Stomach (tissue), 9 donors: ENCODE measurements around the gene LHFPL6. TPM values are rescaled to one million over a fixed set of nuclear protein-coding genes. Genes with fewer than 3 reads are reported as not detected.
A peak's percentile ranks its signal among the peaks of the same experiment; 100 is the strongest.

Source experiments
- DNase-seq, 2 donors: peaks; one replicate each; pipeline versions ENCODE4 v3.0.0 to v3.0.0-alpha.2; 2013 to 2019
- H3K27ac ChIP-seq, 5 donors: fragments of 200-600 bp in 4 of 5; sonication (generic) in 4 of 5; one replicate each; pipeline ENCODE4 v1.5.1; 2013 to 2019; ENCODE audit warnings: mild to moderate bottlenecking in 1 of 5, moderate library complexity in 1 of 5
- H3K27me3 ChIP-seq, 3 donors: fragments of 200-600 bp; sonication (generic); one replicate each; pipeline ENCODE4 v1.5.1; 2017 to 2019; ENCODE audit warnings: mixed run types in 1 of 3
- H3K36me3 ChIP-seq, 4 donors: fragments of 200-600 bp; sonication (generic); 1 replicate in 3 of 4; 2 replicates in 1 of 4; pipeline ENCODE4 v1.5.1; 2016 to 2019
- H3K4me1 ChIP-seq, 4 donors: fragments of 200-600 bp; sonication (generic); one replicate each; pipeline ENCODE4 v1.5.1; 2016 to 2019
- H3K4me3 ChIP-seq, 4 donors: fragments of 200-600 bp; sonication (generic) in 3 of 4; one replicate each; pipeline ENCODE4 v1.5.1; 2016 to 2019; ENCODE audit warnings: mild to moderate bottlenecking in 1 of 4
- H3K9me3 ChIP-seq, 4 donors: fragments of 200-600 bp; sonication (generic); one replicate each; pipeline ENCODE4 v1.5.1; 2016 to 2019
- CTCF ChIP-seq, 7 experiments: fragments of 450-650 bp in 4 of 7; fragments of 200-600 bp in 3 of 7; sonication (generic) in 3 of 7; IDR thresholded peaks; one replicate each; pipeline ENCODE4 v1.5.1; 2016 to 2019; ENCODE audit warnings: antibody characterized with exemption in 7 of 7, control low read depth in 2 of 7, mild to moderate bottlenecking in 1 of 7
- EP300 ChIP-seq: sonication (generic); formaldehyde crosslinking; IDR thresholded peaks from one replicate; pipeline ENCODE4 v1.6.1; 2017; ENCODE audit warnings: antibody characterized with exemption
- POLR2A ChIP-seq, 4 donors: fragments of 450-650 bp; IDR thresholded peaks; one replicate each; pipeline ENCODE4 v1.6.1; 2016; ENCODE audit warnings: antibody characterized with exemption in 4 of 4, control low read depth in 2 of 4, mild to moderate bottlenecking in 1 of 4, moderate library complexity in 1 of 4
- POLR2AphosphoS5 ChIP-seq, 3 donors: sonication (generic); formaldehyde crosslinking; IDR thresholded peaks; one replicate each; pipeline ENCODE4 v1.6.1; 2016; ENCODE audit warnings: antibody characterized with exemption in 3 of 3
- WGBS, 5 donors: extraction: QIAGEN DNeasy Blood & Tissue Kit in 3 of 5; methylation state at CpG; one replicate each; pipeline versions ENCODE4 v1.1.5 to v1.1.7; 2013 to 2018; 5-methylcytosine and 5-hydroxymethylcytosine counted together
- intact Hi-C: fragments of 100-400 bp; cut with DNase I; formaldehyde crosslinking; loops from one replicate; pipeline ENCODE4 v1.15.1; 2023; ENCODE audit warnings: low total_unique reads
- polyA plus RNA-seq, 3 donors: library from polyadenylated mRNA; stranded (reverse); fragments of 200-250 nt; gene quantifications; one replicate each; pipeline ENCODE4 v1.2.3, GENCODE V29; 2013
- total RNA-seq, 5 donors: library from RNA; depleted of rRNA; stranded (reverse); fragments of >200 nt; gene quantifications; one replicate each; pipeline versions ENCODE4 v1.1.0 to v1.2.3, GENCODE V29; 2014 to 2016
- donor health status: healthy with polysubstance abuse.
- donor health status: Bipolar disorder and iron deficiency.
- donor health status: healthy.

LHFPL6 gene
- total and polyA plus RNA-seq, 8 donors, result 4.7 to 53.6 (median 10.9) TPM

GRCh38 chr13:39601636-39602035 is 1.4 kb downstream of the LHFPL6 start:
- DNase-seq, result no peak
- H3K9me3 ChIP-seq, result no peaks in the 10 kb centered on the region
- H3K27me3 ChIP-seq, result peaks cover 0 to 31% (median 5%) of the 10 kb centered on the region in 3 donors
- H3K4me1 ChIP-seq, result peaks cover 7 to 37% (median 18%) of the 10 kb centered on the region in 4 donors
- intact Hi-C loops, result no loop called here
- H3K36me3 ChIP-seq, result no peaks in the 10 kb centered on the region
- no peak overlapping the region for H3K27ac ChIP-seq
- peak overlapping the region; percentile 68 to 82 (median 78) for H3K4me3 ChIP-seq
- TF ChIP-seq POLR2AphosphoS5 (IDR thresholded peaks at IDR 0.05) (no peak), CTCF (IDR thresholded peaks at IDR 0.05) (no peak)
- WGBS, 5 donors, result 35 to 58% (median 46%) methylated on average over 3 of the region's 3 CpGs

- TF ChIP-seq POLR2AphosphoS5 (IDR thresholded peaks at IDR 0.05) (no peak), CTCF (IDR thresholded peaks at IDR 0.05) (no peak), POLR2A (IDR thresholded peaks at IDR 0.05) (no peak), EP300 (no peak)
- DNase-seq, result no peak
- intact Hi-C loops, result no loop called here
Observed at GRCh38 chr13:39600766-39601165, 2.2 kb downstream of the LHFPL6 start.

GRCh38 chr13:39599842-39600241 is 3.2 kb downstream of the LHFPL6 start:
- Histone ChIP-seq H3K36me3 (no peaks in the 10 kb centered on the region), H3K27me3 (peaks cover 0 to 31% (median 5%) of the 10 kb centered on the region in 3 donors), H3K4me3 (peak overlapping the region in 2 of 4 donors; percentile 81 to 82), H3K4me1 (peaks cover 7 to 41% (median 18%) of the 10 kb centered on the region in 4 donors), H3K9me3 (no peaks in the 10 kb centered on the region), H3K27ac (no peak overlapping the region)
- WGBS, 5 donors, result 41 to 73% (median 43%) methylated on average over 1 of the region's 1 CpG
- no peak for TF ChIP-seq POLR2A (IDR thresholded peaks at IDR 0.05)
- TF ChIP-seq POLR2AphosphoS5 (IDR thresholded peaks at IDR 0.05), result no peak
- no peak for TF ChIP-seq EP300
- TF ChIP-seq CTCF (IDR thresholded peaks at IDR 0.05), result no peak
- DNase-seq, result no peak
- intact Hi-C loops, result no loop called here

More at GRCh38 chr13:39600766-39601165, 2.2 kb downstream of the LHFPL6 start:
- Histone ChIP-seq H3K4me1 (peaks cover 7 to 41% (median 18%) of the 10 kb centered on the region in 4 donors), H3K27me3 (peaks cover 0 to 31% (median 5%) of the 10 kb centered on the region in 3 donors), H3K36me3 (no peaks in the 10 kb centered on the region), H3K27ac (no peak overlapping the region), H3K4me3 (peak overlapping the region in 3 of 4 donors; percentile 14 to 82 (median 81)), H3K9me3 (no peaks in the 10 kb centered on the region)
- WGBS, 5 donors, result 76 to 95% (median 86%) methylated on average over 9 of the region's 9 CpGs

- WGBS, 5 donors, result 3 to 7% (median 4%) methylated on average over 1 of the region's 1 CpG
- H3K27ac ChIP-seq, result no peak overlapping the region
- peaks cover 0 to 31% (median 5%) of the 10 kb centered on the region in 3 donors for H3K27me3 ChIP-seq
- intact Hi-C loops, result no loop called here
- H3K9me3 ChIP-seq, result no peaks in the 10 kb centered on the region
- TF ChIP-seq POLR2A (IDR thresholded peaks at IDR 0.05), result no peak
- no peak for TF ChIP-seq POLR2AphosphoS5 (IDR thresholded peaks at IDR 0.05)
- no peak for TF ChIP-seq EP300
- no peak for TF ChIP-seq CTCF (IDR thresholded peaks at IDR 0.05)
- H3K36me3 ChIP-seq, result no peaks in the 10 kb centered on the region
- DNase-seq, result no peak
- peak overlapping the region in 1 of 4 donors; percentile 81 for H3K4me3 ChIP-seq
- H3K4me1 ChIP-seq, result peaks cover 7 to 40% (median 18%) of the 10 kb centered on the region in 4 donors
Observed at GRCh38 chr13:39599012-39599411, 4.0 kb downstream of the LHFPL6 start.
